ENCODE measurements around the gene MUCL3.

GRCh38 chr6:30944051-30944450, 3.3 kb downstream of the MUCL3 start:
- no peak for TF ChIP-seq POLR2AphosphoS5 (IDR thresholded peaks at IDR 0.05; ENCODE audit: borderline replicate concordance, low read depth, low read length)
- TF ChIP-seq FOXP2 (optimal IDR thresholded peaks at IDR 0.05; ENCODE audit: control extremely low read depth, extremely low read length, insufficient read depth) = no peak
- no peak for TF ChIP-seq EZH2 (IDR thresholded peaks at IDR 0.05)

Data from SK-N-MC (cell line).